Mammary epithelial cell (primary cell): ENCODE results near the gene C1orf56.

Experiments
- CTCF ChIP-seq, 2 donors: IDR thresholded peaks in 1 of 2; conservative IDR thresholded peaks in 1 of 2; 2 replicates each; pipeline ENCODE4 v1.5.1; 2011 to 2012; ENCODE audit warnings: inconsistent platforms in 2 of 2, low read length in 2 of 2, mild to moderate bottlenecking in 2 of 2, control low read depth in 1 of 2, low read depth in 1 of 2; ENCODE audit not compliant: insufficient read depth in 1 of 2; ENCODE audit errors: extremely low read depth in 1 of 2
- EZH2 ChIP-seq: IDR thresholded peaks from 2 replicates; pipeline ENCODE4 v1.6.1; 2012; ENCODE audit warnings: low read length, inconsistent platforms, borderline replicate concordance

GRCh38 chr1:151007853-151008243 is 39.7 kb upstream of the C1orf56 start:
- TF ChIP-seq CTCF (conservative IDR thresholded peaks at IDR 0.05 in 1 of 2, IDR thresholded peaks at IDR 0.05 in 1 of 2; ENCODE audit: extremely low read depth in 1 of 2, insufficient read depth in 1 of 2, low read depth in 1 of 2, low read length in 2 of 2), result no peak
- TF ChIP-seq EZH2, result no peak
